Measurements from ENCODE around the gene TARS2.

DNA sequence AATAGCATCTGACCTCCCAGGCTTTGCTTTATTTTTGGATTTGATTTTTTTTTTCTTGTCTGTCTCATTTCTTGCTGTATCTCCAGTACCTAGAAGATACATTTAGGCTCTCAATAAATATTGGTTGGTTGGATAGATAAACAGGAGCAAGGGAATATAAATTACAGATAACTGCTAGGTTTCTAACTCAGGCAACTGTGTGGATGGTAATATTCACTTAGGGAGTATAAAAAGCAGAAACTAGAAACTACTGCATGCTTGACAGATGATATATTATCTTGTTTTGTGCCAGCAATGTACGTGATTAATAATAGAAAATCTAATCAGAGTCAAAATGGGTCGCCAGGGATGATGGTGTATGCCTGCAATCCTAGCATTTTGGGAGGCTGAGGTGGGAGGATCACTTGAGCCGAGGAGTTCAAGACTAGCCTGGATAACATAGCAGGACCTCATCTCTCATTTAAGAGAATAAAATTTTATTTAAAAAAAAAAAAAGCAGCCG, 31.0 kb upstream of the TARS2 start:
- TF ChIP-seq, protein P1, sequence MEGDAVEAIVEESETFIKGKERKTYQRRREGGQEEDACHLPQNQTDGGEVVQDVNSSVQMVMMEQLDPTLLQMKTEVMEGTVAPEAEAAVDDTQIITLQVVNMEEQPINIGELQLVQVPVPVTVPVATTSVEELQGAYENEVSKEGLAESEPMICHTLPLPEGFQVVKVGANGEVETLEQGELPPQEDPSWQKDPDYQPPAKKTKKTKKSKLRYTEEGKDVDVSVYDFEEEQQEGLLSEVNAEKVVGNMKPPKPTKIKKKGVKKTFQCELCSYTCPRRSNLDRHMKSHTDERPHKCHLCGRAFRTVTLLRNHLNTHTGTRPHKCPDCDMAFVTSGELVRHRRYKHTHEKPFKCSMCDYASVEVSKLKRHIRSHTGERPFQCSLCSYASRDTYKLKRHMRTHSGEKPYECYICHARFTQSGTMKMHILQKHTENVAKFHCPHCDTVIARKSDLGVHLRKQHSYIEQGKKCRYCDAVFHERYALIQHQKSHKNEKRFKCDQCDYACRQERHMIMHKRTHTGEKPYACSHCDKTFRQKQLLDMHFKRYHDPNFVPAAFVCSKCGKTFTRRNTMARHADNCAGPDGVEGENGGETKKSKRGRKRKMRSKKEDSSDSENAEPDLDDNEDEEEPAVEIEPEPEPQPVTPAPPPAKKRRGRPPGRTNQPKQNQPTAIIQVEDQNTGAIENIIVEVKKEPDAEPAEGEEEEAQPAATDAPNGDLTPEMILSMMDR (IDR thresholded peaks at IDR 0.05) = no peak
- no peak for TF ChIP-seq POLR2A (IDR thresholded peaks at IDR 0.05)
